Esophagus squamous epithelium (tissue), 5 donors: ENCODE measurements around the gene WASHC4. TPM values are rescaled to one million over a fixed set of nuclear protein-coding genes. Genes with fewer than 3 reads are reported as not detected.

Experiments
- DNase-seq: peaks from one replicate; lab custom pipeline; 2025; lab: John Stamatoyannopoulos, UW
- H3K27ac ChIP-seq, 4 donors: fragments of 200-600 bp; sonication (generic); one replicate each; pipeline ENCODE4 v1.5.1; 2016 to 2019; ENCODE audit warnings: mild to moderate bottlenecking in 1 of 4
- H3K27me3 ChIP-seq, 4 donors: fragments of 200-600 bp; sonication (generic); 1 replicate in 3 of 4; 2 replicates in 1 of 4; pipeline versions ENCODE4 v1.5.1 to v1.6.0; 2017 to 2021; ENCODE audit warnings: antibody characterized with exemption in 1 of 4
- H3K36me3 ChIP-seq, 3 donors: fragments of 200-600 bp; sonication (generic); one replicate each; pipeline ENCODE4 v1.5.1; 2016 to 2019
- H3K4me1 ChIP-seq, 3 donors: fragments of 200-600 bp; sonication (generic); one replicate each; pipeline ENCODE4 v1.5.1; 2017 to 2019
- H3K4me3 ChIP-seq, 4 donors: fragments of 200-600 bp; sonication (generic); 1 replicate in 3 of 4; 2 replicates in 1 of 4; pipeline ENCODE4 v1.5.1; 2016 to 2019; ENCODE audit warnings: mild to moderate bottlenecking in 2 of 4, moderate library complexity in 1 of 4
- H3K9me3 ChIP-seq, 3 donors: fragments of 200-600 bp; sonication (generic); one replicate each; pipeline ENCODE4 v1.5.1; 2016 to 2019
- CTCF ChIP-seq, 6 experiments: fragments of 450-650 bp in 4 of 6; fragments of 200-600 bp in 2 of 6; sonication (generic) in 2 of 6; IDR thresholded peaks; one replicate each; pipeline ENCODE4 v1.5.1; 2016 to 2019; ENCODE audit warnings: antibody characterized with exemption in 6 of 6, mild to moderate bottlenecking in 4 of 6, moderate library complexity in 4 of 6
- POLR2A ChIP-seq, 4 donors: fragments of 450-650 bp; IDR thresholded peaks; one replicate each; pipeline ENCODE4 v1.6.1; 2017; ENCODE audit warnings: antibody characterized with exemption in 4 of 4, mild to moderate bottlenecking in 4 of 4, moderate library complexity in 3 of 4
- WGBS, 2 donors: methylation state at CpG; one replicate each; pipeline ENCODE4 v1.1.5; 2018; 5-methylcytosine and 5-hydroxymethylcytosine counted together
- intact Hi-C: fragments of 100-400 bp; cut with DNase I; formaldehyde crosslinking; loops from one replicate; pipeline ENCODE4 v1.15.0; 2022
- total RNA-seq, 4 donors: library from RNA; depleted of rRNA; stranded (reverse); fragments of >200 nt; gene quantifications; one replicate each; pipeline ENCODE4 v1.1.0, GENCODE V29; 2016
- donor health status: DM: yes; HTN: yes; CAD: no.

Gene WASHC4
- total RNA-seq, 4 donors from 2014 or later, result 22.8 to 42.3 (median 36.8) TPM

DNA sequence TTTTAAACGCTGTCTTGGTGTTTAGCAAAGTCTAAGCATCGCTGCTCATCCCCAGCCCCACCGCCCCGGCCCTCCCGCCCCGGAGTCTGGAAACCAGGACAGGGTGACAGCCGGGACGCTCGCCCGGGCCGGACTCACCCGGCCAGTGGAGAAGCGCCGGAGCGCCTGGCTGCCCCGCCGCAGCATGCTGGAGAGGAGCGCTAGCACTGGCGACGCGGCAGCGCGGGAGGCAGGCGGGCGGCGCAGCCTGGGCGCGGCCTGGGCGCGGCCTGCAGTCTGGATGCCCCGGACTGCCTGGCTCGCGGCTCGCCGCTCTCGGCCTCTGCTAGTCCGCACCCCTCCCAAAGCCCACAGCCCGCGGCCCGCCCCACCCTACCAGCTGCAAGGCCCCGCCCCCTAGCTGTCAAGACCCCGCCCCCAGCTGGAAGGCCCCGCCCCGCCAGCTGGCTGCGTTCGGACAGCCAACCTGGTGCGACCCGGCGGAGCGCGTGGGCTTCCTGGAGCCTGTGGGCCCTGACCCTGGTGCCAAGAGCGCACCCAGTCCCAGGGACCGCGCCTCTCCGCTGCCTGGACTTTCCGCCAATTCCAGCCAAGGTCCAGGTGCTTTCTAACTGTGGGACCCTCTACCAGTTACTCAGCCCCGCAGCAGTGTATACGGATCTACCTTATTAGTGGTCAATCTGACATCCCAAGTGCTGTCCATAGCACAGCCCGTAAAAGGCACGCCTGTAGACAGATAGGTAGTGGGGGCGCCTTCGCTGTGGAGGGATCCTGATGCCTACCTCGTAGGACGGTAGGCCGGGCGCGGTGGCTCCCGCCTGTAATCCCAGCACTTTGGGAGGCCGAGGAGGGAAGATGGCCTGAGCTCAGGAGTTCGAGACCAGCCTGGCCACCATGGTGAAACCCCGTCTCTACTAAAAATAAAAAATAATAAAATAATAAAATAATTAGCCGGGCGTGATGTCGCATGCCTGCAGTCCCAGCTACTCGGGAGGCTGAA, 23.0 kb upstream of the WASHC4 start, which contains the start of gene ALDH1L2:
ALDH1L2 (minus strand) TSS at position 208 of the 1,000 bp plus-strand sequence; CDS start at position 186, 22 bp downstream.
- WGBS, 2 donors, result 44 to 78% methylated on average over 5 to 19 of the region's 75 CpGs
- DNase-seq, result peak; percentile 16
- peaks cover 0 to 24% (median 0%) of the 10 kb centered on the region in 4 donors for H3K27me3 ChIP-seq
- peaks cover 9 to 20% (median 11%) of the 10 kb centered on the region in 3 donors for H3K4me1 ChIP-seq
- peak in 2 of 4 donors; percentile 28 to 50 for TF ChIP-seq POLR2A (IDR thresholded peaks at IDR 0.05)
- TF ChIP-seq CTCF (IDR thresholded peaks at IDR 0.05), result no peak
- H3K4me3 ChIP-seq, result peak within 1 kb of the TSS; percentile 32 to 71 (median 48)
- intact Hi-C loops, result no loop called here
- H3K36me3 ChIP-seq, result no peaks in the 10 kb centered on the region
- H3K9me3 ChIP-seq, result no peaks in the 10 kb centered on the region
- peak within 1 kb of the TSS; percentile 37 to 71 (median 54) for H3K27ac ChIP-seq

GRCh38 chr12:105085501-105085900, 22.0 kb upstream of the WASHC4 start:
- Histone ChIP-seq H3K27ac (no peak overlapping the region), H3K36me3 (no peaks in the 10 kb centered on the region), H3K9me3 (no peaks in the 10 kb centered on the region), H3K27me3 (peaks cover 0 to 24% (median 0%) of the 10 kb centered on the region in 4 donors), H3K4me1 (peaks cover 9 to 20% (median 11%) of the 10 kb centered on the region in 3 donors), H3K4me3 (no peak overlapping the region)
- WGBS, 2 donors, result 74 to 83% methylated on average over 6 of the region's 6 CpGs
- intact Hi-C loops, result no loop called here
- TF ChIP-seq POLR2A (IDR thresholded peaks at IDR 0.05), result no peak
- no peak for TF ChIP-seq CTCF (IDR thresholded peaks at IDR 0.05)
- DNase-seq, result no peak

DNA sequence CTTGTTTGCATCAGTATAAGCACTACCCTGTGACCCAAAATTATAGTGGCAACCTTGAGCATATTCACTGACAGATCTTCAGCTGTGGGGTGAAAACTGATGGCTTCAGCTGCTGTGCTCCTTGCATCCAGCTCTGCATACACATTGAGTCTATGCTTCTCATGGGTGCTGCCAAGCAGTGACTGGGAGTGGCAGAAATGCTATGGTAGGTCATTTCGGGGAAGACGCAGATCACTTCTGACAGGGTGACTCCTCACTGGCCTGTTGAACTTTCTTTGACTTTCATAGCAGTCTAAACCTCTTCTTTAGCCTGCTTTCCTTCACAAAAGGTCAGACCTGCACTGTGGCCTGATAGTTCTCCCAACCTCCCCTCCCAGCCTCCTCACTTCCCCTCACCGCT, 17.7 kb upstream of the WASHC4 start:
- H3K9me3 ChIP-seq, result peaks cover 0 to 2% (median 0%) of the 10 kb centered on the region in 3 donors
- 82 to 91% methylated on average over 3 of the region's 3 CpGs for WGBS, 2 donors
- no peak overlapping the region for H3K27ac ChIP-seq
- TF ChIP-seq CTCF (IDR thresholded peaks at IDR 0.05) (no peak), POLR2A (IDR thresholded peaks at IDR 0.05) (no peak)
- H3K27me3 ChIP-seq, result no peaks in the 10 kb centered on the region
- DNase-seq, result no peak
- intact Hi-C loops, result no loop called here
- peaks cover 0 to 4% (median 0%) of the 10 kb centered on the region in 3 donors for H3K4me1 ChIP-seq
- no peaks in the 10 kb centered on the region for H3K36me3 ChIP-seq
- no peak overlapping the region for H3K4me3 ChIP-seq

- H3K4me3 ChIP-seq, result no peak overlapping the region
- TF ChIP-seq CTCF (IDR thresholded peaks at IDR 0.05) (no peak), POLR2A (IDR thresholded peaks at IDR 0.05) (no peak)
- WGBS, 2 donors, result 77 to 80% methylated on average over 6 of the region's 6 CpGs
- H3K4me1 ChIP-seq, result peaks cover 0 to 4% (median 0%) of the 10 kb centered on the region in 3 donors
- no peaks in the 10 kb centered on the region for H3K36me3 ChIP-seq
- no peaks in the 10 kb centered on the region for H3K27me3 ChIP-seq
- no peak overlapping the region for H3K27ac ChIP-seq
- intact Hi-C loops, result no loop called here
- peaks cover 0 to 8% (median 0%) of the 10 kb centered on the region in 3 donors for H3K9me3 ChIP-seq
- DNase-seq, result no peak
Observed at GRCh38 chr12:105090361-105090760, 17.2 kb upstream of the WASHC4 start.
